Liver (tissue), 3 donors: ENCODE data around the gene PELI1.

ENCODE experiments used
- EGR1 ChIP-seq, 2 donors: IDR thresholded peaks; 2 replicates each; pipeline ENCODE4 v1.6.1; 2016 to 2018; ENCODE audit warnings: antibody characterized with exemption in 2 of 2, low read depth in 2 of 2
- FOXA1 ChIP-seq: IDR thresholded peaks from 2 replicates; pipeline ENCODE4 v1.6.1; 2016; ENCODE audit warnings: antibody characterized with exemption
- GABPA ChIP-seq, 2 donors: IDR thresholded peaks in 1 of 2; conservative IDR thresholded peaks in 1 of 2; 2 replicates each; pipeline ENCODE4 v1.6.1; 2016; ENCODE audit warnings: antibody characterized with exemption in 2 of 2, mild to moderate bottlenecking in 1 of 2, moderate library complexity in 1 of 2
- JUND ChIP-seq, 2 donors: IDR thresholded peaks; 2 replicates each; pipeline ENCODE4 v1.6.1; 2016; ENCODE audit warnings: antibody characterized with exemption in 2 of 2
- RAD21 ChIP-seq, 2 donors: IDR thresholded peaks; 2 replicates each; pipeline ENCODE4 v1.6.1; 2016; ENCODE audit warnings: antibody characterized with exemption in 2 of 2, mild to moderate bottlenecking in 2 of 2
- RXRA ChIP-seq, 2 donors: IDR thresholded peaks; 2 replicates each; pipeline ENCODE4 v1.6.1; 2017 to 2018; ENCODE audit warnings: antibody characterized with exemption in 2 of 2, mild to moderate bottlenecking in 1 of 2
- SP1 ChIP-seq: IDR thresholded peaks from 2 replicates; pipeline ENCODE4 v1.6.1; 2018; ENCODE audit warnings: antibody characterized with exemption, mild to moderate bottlenecking
- TAF1 ChIP-seq: conservative IDR thresholded peaks from 2 replicates; pipeline ENCODE4 v1.6.1; 2016; ENCODE audit warnings: antibody characterized with exemption, mild to moderate bottlenecking
- YY1 ChIP-seq: IDR thresholded peaks from 2 replicates; pipeline ENCODE4 v1.6.1; 2016; ENCODE audit warnings: antibody characterized with exemption, mild to moderate bottlenecking
- TF ChIP-seq, protein P1 (sequence below): fragments of 150-350 bp; IDR thresholded peaks from 2 replicates; pipeline ENCODE4 v1.5.1; 2017; ENCODE audit warnings: improper control_type of control experiment, low read depth, low read length; ENCODE audit not compliant: missing input control
- TF ChIP-seq, protein P2 (sequence below): IDR thresholded peaks from 2 replicates; pipeline ENCODE4 v1.6.1; 2016; ENCODE audit warnings: antibody characterized with exemption
- TF ChIP-seq, protein P3 (sequence below): IDR thresholded peaks from 2 replicates; pipeline ENCODE4 v1.6.1; 2016; ENCODE audit warnings: antibody characterized with exemption, mild to moderate bottlenecking
- TF ChIP-seq, protein P4 (sequence below): IDR thresholded peaks from 2 replicates; pipeline ENCODE4 v1.6.1; 2016; ENCODE audit warnings: antibody characterized with exemption
- TF ChIP-seq, protein P5 (sequence below): IDR thresholded peaks from 2 replicates; pipeline ENCODE4 v1.6.1; 2016; ENCODE audit warnings: antibody characterized with exemption
- donor health status: healthy.
- donor health status: healthy.

DNA sequence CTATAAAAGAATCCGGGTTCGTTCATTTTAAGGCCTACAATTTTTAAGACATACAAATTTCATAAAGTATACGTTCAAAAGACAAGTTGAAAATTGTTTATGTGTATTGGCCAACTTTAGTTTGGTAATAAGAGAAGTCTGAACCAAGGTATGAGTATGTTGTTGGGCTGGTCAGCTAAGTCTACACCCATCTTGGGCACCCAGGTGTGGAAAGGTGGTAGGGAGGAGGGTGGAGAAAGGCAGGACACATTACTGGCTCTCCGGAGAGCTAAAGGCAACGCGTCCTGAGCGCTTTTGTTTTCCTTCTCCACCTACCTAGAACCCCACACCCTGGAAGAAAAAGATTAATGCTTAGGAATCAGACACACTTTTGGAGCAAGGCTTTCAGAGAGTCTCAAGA, 899 bp upstream of the PELI1 start:
- TF ChIP-seq RAD21 (IDR thresholded peaks at IDR 0.05) = no peak
- TF ChIP-seq, protein P1, sequence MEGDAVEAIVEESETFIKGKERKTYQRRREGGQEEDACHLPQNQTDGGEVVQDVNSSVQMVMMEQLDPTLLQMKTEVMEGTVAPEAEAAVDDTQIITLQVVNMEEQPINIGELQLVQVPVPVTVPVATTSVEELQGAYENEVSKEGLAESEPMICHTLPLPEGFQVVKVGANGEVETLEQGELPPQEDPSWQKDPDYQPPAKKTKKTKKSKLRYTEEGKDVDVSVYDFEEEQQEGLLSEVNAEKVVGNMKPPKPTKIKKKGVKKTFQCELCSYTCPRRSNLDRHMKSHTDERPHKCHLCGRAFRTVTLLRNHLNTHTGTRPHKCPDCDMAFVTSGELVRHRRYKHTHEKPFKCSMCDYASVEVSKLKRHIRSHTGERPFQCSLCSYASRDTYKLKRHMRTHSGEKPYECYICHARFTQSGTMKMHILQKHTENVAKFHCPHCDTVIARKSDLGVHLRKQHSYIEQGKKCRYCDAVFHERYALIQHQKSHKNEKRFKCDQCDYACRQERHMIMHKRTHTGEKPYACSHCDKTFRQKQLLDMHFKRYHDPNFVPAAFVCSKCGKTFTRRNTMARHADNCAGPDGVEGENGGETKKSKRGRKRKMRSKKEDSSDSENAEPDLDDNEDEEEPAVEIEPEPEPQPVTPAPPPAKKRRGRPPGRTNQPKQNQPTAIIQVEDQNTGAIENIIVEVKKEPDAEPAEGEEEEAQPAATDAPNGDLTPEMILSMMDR = no peak
- no peak for TF ChIP-seq FOXA1
- TF ChIP-seq, protein P2, sequence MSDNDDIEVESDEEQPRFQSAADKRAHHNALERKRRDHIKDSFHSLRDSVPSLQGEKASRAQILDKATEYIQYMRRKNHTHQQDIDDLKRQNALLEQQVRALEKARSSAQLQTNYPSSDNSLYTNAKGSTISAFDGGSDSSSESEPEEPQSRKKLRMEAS = no peak
- TF ChIP-seq, protein P3, sequence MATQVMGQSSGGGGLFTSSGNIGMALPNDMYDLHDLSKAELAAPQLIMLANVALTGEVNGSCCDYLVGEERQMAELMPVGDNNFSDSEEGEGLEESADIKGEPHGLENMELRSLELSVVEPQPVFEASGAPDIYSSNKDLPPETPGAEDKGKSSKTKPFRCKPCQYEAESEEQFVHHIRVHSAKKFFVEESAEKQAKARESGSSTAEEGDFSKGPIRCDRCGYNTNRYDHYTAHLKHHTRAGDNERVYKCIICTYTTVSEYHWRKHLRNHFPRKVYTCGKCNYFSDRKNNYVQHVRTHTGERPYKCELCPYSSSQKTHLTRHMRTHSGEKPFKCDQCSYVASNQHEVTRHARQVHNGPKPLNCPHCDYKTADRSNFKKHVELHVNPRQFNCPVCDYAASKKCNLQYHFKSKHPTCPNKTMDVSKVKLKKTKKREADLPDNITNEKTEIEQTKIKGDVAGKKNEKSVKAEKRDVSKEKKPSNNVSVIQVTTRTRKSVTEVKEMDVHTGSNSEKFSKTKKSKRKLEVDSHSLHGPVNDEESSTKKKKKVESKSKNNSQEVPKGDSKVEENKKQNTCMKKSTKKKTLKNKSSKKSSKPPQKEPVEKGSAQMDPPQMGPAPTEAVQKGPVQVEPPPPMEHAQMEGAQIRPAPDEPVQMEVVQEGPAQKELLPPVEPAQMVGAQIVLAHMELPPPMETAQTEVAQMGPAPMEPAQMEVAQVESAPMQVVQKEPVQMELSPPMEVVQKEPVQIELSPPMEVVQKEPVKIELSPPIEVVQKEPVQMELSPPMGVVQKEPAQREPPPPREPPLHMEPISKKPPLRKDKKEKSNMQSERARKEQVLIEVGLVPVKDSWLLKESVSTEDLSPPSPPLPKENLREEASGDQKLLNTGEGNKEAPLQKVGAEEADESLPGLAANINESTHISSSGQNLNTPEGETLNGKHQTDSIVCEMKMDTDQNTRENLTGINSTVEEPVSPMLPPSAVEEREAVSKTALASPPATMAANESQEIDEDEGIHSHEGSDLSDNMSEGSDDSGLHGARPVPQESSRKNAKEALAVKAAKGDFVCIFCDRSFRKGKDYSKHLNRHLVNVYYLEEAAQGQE = no peak
- TF ChIP-seq TAF1 = no peak
- TF ChIP-seq YY1 = no peak
- no peak for TF ChIP-seq EGR1 (IDR thresholded peaks at IDR 0.05; ENCODE audit: low read depth in 2 of 2)
- no peak for TF ChIP-seq RXRA (IDR thresholded peaks at IDR 0.05)
- no peak for TF ChIP-seq GABPA (IDR thresholded peaks at IDR 0.05 in 1 of 2, conservative IDR thresholded peaks at IDR 0.05 in 1 of 2)
- TF ChIP-seq, protein P4, sequence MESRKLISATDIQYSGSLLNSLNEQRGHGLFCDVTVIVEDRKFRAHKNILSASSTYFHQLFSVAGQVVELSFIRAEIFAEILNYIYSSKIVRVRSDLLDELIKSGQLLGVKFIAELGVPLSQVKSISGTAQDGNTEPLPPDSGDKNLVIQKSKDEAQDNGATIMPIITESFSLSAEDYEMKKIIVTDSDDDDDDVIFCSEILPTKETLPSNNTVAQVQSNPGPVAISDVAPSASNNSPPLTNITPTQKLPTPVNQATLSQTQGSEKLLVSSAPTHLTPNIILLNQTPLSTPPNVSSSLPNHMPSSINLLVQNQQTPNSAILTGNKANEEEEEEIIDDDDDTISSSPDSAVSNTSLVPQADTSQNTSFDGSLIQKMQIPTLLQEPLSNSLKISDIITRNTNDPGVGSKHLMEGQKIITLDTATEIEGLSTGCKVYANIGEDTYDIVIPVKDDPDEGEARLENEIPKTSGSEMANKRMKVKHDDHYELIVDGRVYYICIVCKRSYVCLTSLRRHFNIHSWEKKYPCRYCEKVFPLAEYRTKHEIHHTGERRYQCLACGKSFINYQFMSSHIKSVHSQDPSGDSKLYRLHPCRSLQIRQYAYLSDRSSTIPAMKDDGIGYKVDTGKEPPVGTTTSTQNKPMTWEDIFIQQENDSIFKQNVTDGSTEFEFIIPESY = no peak
- TF ChIP-seq JUND (IDR thresholded peaks at IDR 0.05) = no peak
- TF ChIP-seq, protein P5, sequence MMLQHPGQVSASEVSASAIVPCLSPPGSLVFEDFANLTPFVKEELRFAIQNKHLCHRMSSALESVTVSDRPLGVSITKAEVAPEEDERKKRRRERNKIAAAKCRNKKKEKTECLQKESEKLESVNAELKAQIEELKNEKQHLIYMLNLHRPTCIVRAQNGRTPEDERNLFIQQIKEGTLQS = no peak
- no peak for TF ChIP-seq SP1
